Retinal pigment epithelial cell (primary cell): ENCODE measurements around the gene CMIP.

ENCODE experiments used
- DNase-seq: peaks from one replicate; pipeline ENCODE4 v3.0.0-alpha.2; 2010; ENCODE audit warnings: low read depth
- H3K4me3 ChIP-seq: 2 replicates; pipeline ENCODE4 v1.5.1; 2011; ENCODE audit warnings: mild to moderate bottlenecking, low read length, control low read depth, moderate library complexity
- TF ChIP-seq, protein P1 (sequence below): conservative IDR thresholded peaks from 2 replicates; pipeline ENCODE4 v1.5.1; 2011; ENCODE audit warnings: low read depth, low read length, control low read depth, inconsistent platforms

Gene CMIP

DNA sequence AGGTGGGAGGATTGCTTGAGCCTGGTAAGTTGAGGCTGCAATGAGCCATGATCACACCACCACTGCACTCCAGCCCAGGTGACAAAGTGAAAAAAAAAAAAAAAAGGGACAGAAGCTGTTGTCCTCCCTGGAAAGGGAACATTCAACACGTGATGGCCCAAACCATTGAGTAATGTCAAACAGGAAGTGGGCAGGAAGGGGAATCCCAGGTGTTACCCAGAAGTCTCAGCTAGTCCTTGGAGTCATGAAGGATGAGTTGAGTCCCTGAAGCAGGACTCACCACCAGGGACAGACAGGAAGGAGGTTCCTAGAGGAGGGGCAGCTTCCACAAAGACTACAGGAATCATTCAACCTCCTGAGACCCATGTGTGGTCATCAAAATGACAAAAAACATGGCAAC is 19.8 kb upstream of the CMIP start:
- TF ChIP-seq, protein P1, sequence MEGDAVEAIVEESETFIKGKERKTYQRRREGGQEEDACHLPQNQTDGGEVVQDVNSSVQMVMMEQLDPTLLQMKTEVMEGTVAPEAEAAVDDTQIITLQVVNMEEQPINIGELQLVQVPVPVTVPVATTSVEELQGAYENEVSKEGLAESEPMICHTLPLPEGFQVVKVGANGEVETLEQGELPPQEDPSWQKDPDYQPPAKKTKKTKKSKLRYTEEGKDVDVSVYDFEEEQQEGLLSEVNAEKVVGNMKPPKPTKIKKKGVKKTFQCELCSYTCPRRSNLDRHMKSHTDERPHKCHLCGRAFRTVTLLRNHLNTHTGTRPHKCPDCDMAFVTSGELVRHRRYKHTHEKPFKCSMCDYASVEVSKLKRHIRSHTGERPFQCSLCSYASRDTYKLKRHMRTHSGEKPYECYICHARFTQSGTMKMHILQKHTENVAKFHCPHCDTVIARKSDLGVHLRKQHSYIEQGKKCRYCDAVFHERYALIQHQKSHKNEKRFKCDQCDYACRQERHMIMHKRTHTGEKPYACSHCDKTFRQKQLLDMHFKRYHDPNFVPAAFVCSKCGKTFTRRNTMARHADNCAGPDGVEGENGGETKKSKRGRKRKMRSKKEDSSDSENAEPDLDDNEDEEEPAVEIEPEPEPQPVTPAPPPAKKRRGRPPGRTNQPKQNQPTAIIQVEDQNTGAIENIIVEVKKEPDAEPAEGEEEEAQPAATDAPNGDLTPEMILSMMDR = no peak
- DNase-seq = no peak

GRCh38 chr16:81427219-81427618 is 17.4 kb upstream of the CMIP start:
- TF ChIP-seq, protein P1 = no peak
- H3K4me3 ChIP-seq = no peak overlapping the region
- no peak for DNase-seq

More for the DNA sequence above, 19.8 kb upstream of the CMIP start:
- no peak overlapping the region for H3K4me3 ChIP-seq

DNA sequence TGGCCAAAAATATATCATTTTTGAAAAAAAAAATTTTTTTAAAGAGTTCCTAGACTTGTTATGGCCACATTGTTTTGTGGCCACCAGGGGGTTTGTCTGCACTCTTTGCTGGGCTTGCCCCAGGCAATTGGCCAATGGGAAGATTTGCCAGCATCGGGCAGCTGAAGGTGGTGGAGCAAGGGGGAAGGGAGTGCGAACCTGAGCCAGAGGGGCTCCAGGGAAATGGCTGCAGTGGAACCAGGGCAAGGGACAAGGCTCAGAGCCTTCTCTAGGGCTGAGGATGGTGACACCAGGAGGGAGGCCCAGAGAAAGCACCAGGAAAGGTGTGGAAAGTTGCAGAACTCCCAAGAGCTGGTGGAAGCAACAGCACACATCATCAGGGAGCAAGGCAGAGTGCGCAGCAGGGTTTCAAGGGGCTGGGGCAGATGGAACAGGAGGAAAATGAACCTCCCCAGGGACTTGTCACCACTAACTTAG is 15.5 kb upstream of the CMIP start:
- no peak for DNase-seq
- TF ChIP-seq, protein P1 = peak; percentile 74
- H3K4me3 ChIP-seq = no peak overlapping the region

GRCh38 chr16:81431554-81432353 is 12.9 kb upstream of the CMIP start:
- TF ChIP-seq, protein P1 = no peak
- no peak overlapping the region for H3K4me3 ChIP-seq
- no peak for DNase-seq

DNA sequence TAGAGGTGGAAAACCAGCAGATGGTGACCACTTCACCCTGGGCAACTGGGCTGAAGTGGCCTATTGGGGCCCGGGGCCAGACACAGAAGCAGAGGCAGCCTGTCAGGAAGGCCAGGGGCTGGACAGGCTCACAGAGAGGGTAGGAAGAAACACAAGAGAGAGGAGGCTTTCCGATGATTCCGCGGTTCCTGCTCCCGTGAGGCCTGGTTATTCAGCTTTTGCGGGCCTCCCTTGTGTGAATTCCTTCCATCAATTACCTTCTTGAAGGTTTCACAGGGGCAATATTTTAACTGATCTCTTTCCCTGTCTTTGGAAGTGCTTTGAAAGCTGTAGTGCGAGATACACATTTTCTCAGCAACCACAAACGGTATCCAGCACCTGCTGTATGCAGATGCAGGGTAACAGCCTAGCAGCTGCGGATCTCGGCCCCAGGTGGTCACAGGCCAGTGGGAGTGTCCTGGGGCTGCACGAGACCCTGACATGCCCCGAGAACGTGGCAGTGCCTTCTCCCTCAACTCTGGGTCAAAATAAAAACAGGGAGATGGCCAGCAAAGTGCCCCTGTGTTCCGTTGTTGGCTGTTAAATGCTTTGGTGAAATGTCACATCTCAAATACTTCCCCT is 11.6 kb upstream of the CMIP start:
- no peak for DNase-seq
- TF ChIP-seq, protein P1 = no peak
- H3K4me3 ChIP-seq = no peak overlapping the region

- TF ChIP-seq, protein P1 = no peak
- no peak overlapping the region for H3K4me3 ChIP-seq
- no peak for DNase-seq
Measured at GRCh38 chr16:81435103-81435502, 9.5 kb upstream of the CMIP start.

- no peak for DNase-seq
- no peak overlapping the region for H3K4me3 ChIP-seq
- TF ChIP-seq, protein P1 = no peak
Measured at GRCh38 chr16:81435567-81435966, 9.0 kb upstream of the CMIP start.
